GM13976 (cell line): ENCODE measurements around the gene ESR2.

ENCODE experiments used
- DNase-seq: peaks from one replicate; pipeline ENCODE4 v3.0.0; 2012; ENCODE audit warnings: low spot score
- in situ Hi-C: fragments of 300-500 bp; cut with MboI; formaldehyde crosslinking; loops from one replicate; pipeline ENCODE4 v1.12.0; 2022; ENCODE audit warnings: low sequenced_read_pairs, mixed read lengths, inconsistent platforms; ENCODE audit not compliant: unreplicated experiment
- TF ChIP-seq, protein P1 (sequence below): IDR thresholded peaks from 2 replicates; pipeline ENCODE4 v1.5.1; 2012; ENCODE audit warnings: borderline replicate concordance, mild to moderate bottlenecking; ENCODE audit not compliant: insufficient read depth; ENCODE audit errors: extremely low read depth, missing control alignments, control extremely low read depth

ESR2 gene

DNA sequence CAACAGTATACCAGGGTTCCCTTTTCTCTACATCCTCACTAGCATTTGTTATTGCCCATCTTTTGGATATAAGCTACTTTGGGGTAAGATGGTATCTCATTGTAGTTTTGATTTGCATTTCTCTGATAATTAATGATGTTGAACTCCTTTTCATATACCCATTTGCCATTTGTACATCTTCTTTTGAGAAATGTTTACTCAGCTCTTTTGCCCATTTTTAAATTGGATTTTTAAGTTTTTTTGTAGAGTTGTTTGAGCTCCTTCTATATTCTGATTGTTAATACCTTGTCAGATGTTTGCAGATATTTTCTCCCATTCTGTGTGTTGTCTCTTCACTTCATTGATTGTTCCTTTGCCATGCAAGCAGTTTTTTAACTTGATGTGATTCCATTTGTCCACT is 22.2 kb downstream of the ESR2 start:
- DNase-seq: no peak
- TF ChIP-seq, protein P1, sequence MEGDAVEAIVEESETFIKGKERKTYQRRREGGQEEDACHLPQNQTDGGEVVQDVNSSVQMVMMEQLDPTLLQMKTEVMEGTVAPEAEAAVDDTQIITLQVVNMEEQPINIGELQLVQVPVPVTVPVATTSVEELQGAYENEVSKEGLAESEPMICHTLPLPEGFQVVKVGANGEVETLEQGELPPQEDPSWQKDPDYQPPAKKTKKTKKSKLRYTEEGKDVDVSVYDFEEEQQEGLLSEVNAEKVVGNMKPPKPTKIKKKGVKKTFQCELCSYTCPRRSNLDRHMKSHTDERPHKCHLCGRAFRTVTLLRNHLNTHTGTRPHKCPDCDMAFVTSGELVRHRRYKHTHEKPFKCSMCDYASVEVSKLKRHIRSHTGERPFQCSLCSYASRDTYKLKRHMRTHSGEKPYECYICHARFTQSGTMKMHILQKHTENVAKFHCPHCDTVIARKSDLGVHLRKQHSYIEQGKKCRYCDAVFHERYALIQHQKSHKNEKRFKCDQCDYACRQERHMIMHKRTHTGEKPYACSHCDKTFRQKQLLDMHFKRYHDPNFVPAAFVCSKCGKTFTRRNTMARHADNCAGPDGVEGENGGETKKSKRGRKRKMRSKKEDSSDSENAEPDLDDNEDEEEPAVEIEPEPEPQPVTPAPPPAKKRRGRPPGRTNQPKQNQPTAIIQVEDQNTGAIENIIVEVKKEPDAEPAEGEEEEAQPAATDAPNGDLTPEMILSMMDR: no peak
- in situ Hi-C loops: no loop called here

DNA sequence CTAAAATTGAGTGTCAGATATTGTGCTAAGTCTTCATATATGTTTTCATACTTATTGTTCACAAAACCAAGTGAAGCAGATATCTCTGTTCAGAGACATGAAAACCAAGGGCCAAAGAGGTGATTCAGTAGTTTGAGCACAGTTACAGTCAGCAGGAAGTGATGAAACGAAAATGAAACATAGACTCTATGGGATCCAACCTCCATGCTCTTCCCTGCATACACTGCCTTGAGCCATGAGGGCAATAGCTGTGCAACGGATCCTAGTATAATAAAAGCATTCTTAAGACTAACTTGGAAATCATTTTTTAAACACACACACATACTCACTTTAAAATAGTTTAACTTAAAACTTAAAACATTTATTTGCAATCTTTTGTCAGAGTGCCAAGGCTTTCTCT is 27.9 kb downstream of the ESR2 start:
- in situ Hi-C loops: no loop called here
- DNase-seq: no peak
- TF ChIP-seq, protein P1: no peak

DNA sequence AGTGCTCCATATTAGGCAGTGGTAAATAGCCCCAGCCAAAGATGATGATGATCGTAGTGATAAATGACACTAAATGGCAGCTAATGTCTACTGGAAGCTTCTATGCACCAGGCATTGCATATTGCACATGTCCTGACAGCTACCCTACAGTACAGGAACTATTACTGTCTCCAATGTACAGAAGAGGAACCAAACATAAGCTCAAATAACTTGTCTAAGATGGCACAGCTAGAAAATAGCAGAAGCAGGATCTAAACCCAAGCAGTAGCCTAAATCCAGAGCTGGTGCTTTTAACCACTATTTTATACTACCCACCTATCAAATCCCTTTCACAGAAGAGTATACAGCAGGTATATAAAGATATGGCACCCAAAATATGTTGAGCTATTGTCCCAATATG is 28.9 kb downstream of the ESR2 start:
- TF ChIP-seq, protein P1: no peak
- DNase-seq: no peak
- in situ Hi-C loops: no loop called here

DNA sequence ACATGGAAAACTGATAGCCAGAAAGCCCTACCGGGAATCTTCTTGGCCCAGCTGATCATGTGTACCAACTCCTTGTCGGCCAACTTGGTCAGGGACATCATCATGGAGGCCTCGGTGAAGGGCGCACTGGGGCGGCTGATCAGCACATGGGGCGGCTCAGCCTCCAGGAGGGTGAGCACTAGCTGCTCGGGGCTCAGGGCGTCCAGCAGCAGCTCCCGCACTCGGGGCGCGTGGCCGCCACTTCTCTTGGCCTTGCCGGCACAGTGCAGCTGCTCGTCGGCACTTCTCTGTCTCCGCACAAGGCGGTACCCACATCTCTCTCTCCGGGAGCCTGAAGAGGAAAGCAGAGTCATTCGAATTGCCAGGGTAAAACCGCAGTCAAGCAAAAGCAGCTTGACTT is 33.8 kb downstream of the ESR2 start:
- in situ Hi-C loops: no loop called here
- TF ChIP-seq, protein P1: no peak
- no peak for DNase-seq

DNA sequence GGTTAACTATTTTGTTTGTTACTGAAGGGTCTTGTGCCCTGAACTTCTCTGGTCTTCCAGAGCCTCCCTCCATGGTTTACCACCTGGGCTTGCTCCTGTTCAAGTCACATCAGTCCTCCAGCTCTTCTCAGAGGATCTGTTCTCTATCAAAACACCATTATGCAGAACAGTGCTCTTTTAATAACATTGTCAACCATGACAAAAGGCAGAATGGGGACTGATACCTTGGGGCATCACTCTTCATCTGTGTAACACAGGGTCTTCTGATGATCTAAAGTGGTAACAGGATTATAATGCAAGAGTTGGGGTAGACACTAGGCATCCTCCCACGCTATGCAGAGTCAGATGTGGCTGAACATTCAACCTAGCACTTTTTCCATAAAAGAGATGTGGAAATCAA is 38.4 kb downstream of the ESR2 start:
- DNase-seq: no peak
- in situ Hi-C loops: no loop called here
- TF ChIP-seq, protein P1: no peak

DNA sequence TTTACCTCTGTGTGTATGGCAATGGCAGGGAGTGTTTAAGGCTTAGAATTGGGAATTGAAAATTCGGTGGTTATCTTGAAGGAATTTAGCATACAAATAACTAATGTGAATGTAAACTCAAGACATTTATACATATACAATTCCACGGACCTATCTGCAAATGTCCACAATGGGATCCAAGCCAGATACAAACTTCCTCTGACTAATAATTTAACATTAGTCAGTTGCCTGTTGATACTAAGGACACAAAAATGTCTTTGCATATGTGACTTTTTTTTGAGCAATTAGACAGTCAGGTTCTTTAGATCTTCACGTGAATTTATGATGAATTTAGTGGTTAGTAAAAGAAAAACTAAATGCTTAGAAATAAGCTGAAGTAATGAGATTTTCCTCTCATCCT is 40.5 kb downstream of the ESR2 start:
- no peak for DNase-seq
- TF ChIP-seq, protein P1: no peak
- in situ Hi-C loops: no loop called here

DNA sequence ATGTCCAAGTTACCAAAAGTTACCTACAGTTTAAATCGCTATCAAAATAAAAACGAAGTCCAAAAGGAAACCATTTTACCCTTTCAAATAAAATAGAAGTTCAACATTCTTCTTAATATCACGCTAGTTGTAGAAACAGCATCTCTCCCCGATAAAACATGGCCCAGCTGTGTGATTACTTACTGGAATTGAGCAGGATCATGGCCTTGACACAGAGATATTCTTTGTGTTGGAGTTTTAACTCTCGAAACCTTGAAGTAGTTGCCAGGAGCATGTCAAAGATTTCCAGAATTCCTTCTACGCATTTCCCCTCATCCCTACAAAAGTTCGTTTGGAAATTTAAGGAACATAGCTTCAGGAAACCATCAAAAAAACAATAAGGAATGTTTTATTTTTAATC is 44.8 kb downstream of the ESR2 start:
- DNase-seq: no peak
- in situ Hi-C loops: no loop called here
- TF ChIP-seq, protein P1: no peak
